Effector memory CD4-positive, alpha-beta T cell (primary cell): ENCODE data around the gene STOML1.
"Not testable (repeated sequence)": the region's sequence is repeated elsewhere in the genome, so short reads cannot be mapped to it uniquely, and the experiment has no call there.

Experiments used
- DNase-seq, 3 donors: peaks; one replicate each; pipeline ENCODE4 v3.0.0-alpha.2; 2020
- H3K27ac ChIP-seq: 2 replicates; pipeline ENCODE4 v1.7.0; 2013; ENCODE audit warnings: mild to moderate bottlenecking, low read length, moderate library complexity; ENCODE audit not compliant: insufficient read depth, poor library complexity, severe bottlenecking
- H3K27me3 ChIP-seq: replicated peaks from 2 replicates; pipeline ENCODE4 v1.7.0; 2013; ENCODE audit warnings: mild to moderate bottlenecking, low read length; ENCODE audit not compliant: insufficient read depth, control insufficient read depth, poor library complexity, severe bottlenecking
- H3K36me3 ChIP-seq: 2 replicates; pipeline ENCODE4 v1.7.0; 2013; ENCODE audit warnings: mild to moderate bottlenecking, low read length, moderate library complexity; ENCODE audit not compliant: control insufficient read depth, insufficient read depth
- H3K4me1 ChIP-seq: 2 replicates; pipeline ENCODE4 v1.7.0; 2013; ENCODE audit warnings: low read length, mild to moderate bottlenecking; ENCODE audit not compliant: control insufficient read depth, insufficient read depth, poor library complexity, severe bottlenecking
- H3K4me3 ChIP-seq: 2 replicates; pipeline ENCODE4 v1.7.0; 2013; ENCODE audit warnings: low read length, low read depth, mild to moderate bottlenecking; ENCODE audit not compliant: insufficient read depth, poor library complexity, severe bottlenecking
- H3K9me3 ChIP-seq: 2 replicates; pipeline ENCODE4 v1.7.0; 2013; ENCODE audit warnings: mild to moderate bottlenecking, low read length, moderate library complexity; ENCODE audit not compliant: control insufficient read depth

STOML1 gene

DNA sequence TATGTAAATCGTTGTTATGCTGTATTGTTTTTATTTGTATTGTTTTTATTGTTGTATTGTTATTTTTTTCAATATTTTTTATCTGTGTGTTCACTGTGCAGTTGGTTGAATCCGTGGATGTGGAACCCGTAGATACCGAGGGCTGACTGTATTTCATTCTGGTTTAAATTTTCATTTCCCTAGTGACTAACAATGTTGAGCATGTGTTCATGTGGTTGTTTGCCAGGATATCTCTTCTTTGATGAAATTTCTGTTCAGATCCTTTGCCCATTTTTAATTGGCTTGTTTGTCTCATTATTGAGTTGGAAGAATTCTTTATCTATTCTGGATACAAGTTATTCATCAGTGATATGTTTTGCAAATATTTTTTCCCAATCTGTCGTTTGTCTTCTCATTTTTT lies 29.7 kb downstream of the STOML1 start:
- Histone ChIP-seq H3K4me3 (no peak overlapping the region), H3K36me3 (no peaks in the 10 kb centered on the region), H3K9me3 (no peaks in the 10 kb centered on the region), H3K4me1 (peaks cover 32% of the 10 kb centered on the region), H3K27me3 (no peaks in the 10 kb centered on the region), H3K27ac (no peak overlapping the region)
- DNase-seq: no peak

DNA sequence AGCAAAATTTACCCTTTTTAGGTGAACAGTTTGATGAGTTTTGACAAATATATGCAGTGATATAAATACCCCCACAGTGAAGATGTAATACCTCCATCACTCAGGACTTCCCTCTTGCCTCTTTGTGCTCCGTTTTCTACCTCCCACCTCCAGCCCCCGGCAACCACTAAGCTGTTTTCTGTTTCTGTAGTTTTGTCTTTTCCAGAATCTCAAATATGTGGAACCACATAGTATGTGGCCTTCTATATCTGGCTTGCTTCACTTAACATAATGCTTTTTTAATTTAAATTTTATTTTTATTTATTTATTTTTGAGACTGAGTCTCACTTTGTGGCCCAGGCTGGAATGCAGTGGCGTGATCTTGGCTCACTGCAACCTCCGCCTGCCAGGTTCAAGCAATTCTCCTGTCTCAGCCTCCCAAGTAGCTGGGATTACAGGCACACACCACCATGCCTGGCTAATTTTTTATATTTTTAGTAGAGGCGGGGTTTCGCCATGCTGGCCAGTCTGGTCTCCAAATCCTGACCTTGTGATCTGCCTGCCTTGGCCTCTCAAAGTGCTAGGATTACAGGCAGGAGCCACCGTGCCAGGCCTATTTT lies 31.5 kb downstream of the STOML1 start:
- H3K27ac ChIP-seq, DNase-seq, H3K9me3 ChIP-seq, H3K27me3 ChIP-seq, H3K36me3 ChIP-seq, H3K4me3 ChIP-seq: not testable (repeated sequence)
- peaks cover 20% of the 10 kb centered on the region for H3K4me1 ChIP-seq

DNA sequence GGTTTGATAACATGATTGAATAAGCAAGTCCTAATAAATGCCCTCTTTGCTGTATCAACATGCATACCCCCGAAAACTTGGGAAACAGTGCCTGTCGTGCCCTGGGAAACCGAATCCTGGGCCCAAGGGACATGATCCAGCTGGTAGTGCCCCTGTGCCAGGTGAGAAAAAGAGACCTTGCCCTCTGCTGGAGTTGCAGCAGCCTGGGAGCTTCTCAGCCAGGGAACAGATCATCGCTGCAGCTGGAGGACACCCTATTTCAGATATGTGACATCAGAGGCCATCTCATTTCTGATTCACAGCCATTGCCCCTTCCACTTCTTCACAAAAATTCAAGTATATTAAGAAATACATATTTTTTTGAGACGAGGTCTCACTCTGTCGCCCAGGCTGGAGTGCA lies 32.3 kb downstream of the STOML1 start:
- Histone ChIP-seq H3K4me3 (no peak overlapping the region), H3K9me3 (no peaks in the 10 kb centered on the region), H3K27ac (no peak overlapping the region), H3K4me1 (peaks cover 12% of the 10 kb centered on the region), H3K27me3 (no peaks in the 10 kb centered on the region), H3K36me3 (no peaks in the 10 kb centered on the region)
- DNase-seq: no peak

DNA sequence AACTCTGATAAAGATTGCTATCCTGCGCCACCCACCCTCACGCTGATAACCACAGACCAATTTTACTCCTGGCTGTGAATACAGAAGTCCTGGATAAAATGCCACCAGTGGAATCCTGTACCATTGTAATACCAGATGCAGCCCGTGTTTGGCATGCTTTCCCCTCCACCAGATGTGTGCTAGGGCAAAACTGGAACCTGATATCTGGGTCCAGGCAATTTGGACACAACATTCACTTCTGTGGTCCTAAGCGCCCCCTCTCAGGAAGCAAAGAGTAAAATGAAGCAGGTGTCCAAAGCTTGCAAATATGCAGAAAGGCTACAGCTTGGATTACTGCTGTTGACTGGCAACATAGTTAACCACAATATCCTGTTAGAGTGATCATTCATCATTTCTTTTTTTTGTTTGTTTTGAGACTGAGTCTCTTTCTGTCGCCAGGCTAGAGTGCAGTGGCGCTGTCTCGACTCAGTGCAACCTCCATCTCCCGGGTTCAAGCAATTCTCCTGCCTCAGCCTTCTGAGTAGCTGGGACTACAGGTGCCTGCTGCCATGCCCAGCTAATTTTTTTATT lies 33.0 kb downstream of the STOML1 start:
- no peaks in the 10 kb centered on the region for H3K27me3 ChIP-seq
- peaks cover 12% of the 10 kb centered on the region for H3K4me1 ChIP-seq
- no peak overlapping the region for H3K4me3 ChIP-seq
- no peaks in the 10 kb centered on the region for H3K9me3 ChIP-seq
- peak overlapping the region; percentile 43 for H3K27ac ChIP-seq
- no peak for DNase-seq
- H3K36me3 ChIP-seq: no peaks in the 10 kb centered on the region

DNA sequence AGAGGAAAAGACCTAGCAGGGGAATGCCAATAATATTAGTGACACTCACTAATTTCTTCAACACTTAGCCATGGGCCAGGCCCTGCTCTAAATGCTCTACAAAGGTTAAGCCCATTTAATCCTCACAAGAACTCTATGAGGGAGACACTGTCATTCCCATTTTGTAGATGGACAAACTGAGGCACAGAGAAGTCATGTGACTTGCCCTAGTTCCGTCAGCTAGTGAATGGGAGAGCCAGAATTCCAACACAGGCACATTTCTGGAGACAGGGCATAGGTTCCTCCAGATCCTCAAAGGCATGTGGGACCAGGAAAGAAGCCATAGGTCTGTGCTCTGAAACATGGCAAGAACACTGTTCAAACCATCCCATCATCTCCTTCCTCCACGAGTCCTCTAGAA lies 34.3 kb downstream of the STOML1 start:
- Histone ChIP-seq H3K4me1 (peaks cover 12% of the 10 kb centered on the region), H3K36me3 (no peaks in the 10 kb centered on the region), H3K27ac (no peak overlapping the region), H3K4me3 (no peak overlapping the region), H3K27me3 (no peaks in the 10 kb centered on the region), H3K9me3 (no peaks in the 10 kb centered on the region)
- no peak for DNase-seq

DNA sequence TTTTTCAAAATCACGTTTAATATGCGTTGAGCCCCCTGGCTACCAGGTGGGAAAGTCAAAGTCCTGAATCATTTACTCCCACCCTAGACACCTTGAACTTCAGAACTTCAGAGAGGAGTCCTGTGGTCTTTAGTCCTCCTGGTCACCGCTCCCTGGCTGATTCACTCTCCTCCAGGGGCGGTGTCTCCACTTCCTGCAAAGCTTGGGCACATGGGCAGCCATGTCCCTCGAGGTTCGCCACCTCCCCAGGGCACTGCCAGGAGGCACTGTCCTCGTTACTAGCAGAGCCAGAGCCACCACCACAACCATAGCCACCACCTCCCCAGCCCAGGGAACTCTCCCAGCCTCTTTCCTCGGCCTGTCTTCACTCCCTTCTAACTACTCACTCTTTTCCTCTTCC lies 34.8 kb downstream of the STOML1 start:
- Histone ChIP-seq H3K4me3 (no peak overlapping the region), H3K36me3 (no peaks in the 10 kb centered on the region), H3K9me3 (no peaks in the 10 kb centered on the region), H3K27ac (no peak overlapping the region), H3K4me1 (peaks cover 12% of the 10 kb centered on the region), H3K27me3 (no peaks in the 10 kb centered on the region)
- DNase-seq: no peak

DNA sequence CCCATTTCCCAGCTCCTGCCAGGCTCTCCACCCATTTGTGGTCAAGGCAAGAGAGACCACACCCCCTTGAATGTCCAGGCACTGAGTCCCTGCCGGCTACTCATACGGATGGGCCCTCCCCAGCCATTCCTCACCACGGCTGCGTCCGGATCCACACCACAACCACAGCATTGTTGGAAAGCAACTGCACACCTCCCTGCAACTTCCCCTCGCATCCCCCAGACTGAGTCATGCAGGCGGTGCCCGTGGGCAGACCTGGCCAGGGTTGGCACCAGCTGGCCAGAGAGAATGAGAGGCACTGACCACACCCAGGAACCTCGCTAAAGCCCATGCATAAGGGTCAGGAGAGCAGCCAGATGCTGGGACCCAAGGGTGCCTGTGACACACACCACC lies 35.4 kb downstream of the STOML1 start:
- no peak for DNase-seq
- H3K4me3 ChIP-seq: no peak overlapping the region
- no peaks in the 10 kb centered on the region for H3K27me3 ChIP-seq
- no peaks in the 10 kb centered on the region for H3K36me3 ChIP-seq
- H3K9me3 ChIP-seq: no peaks in the 10 kb centered on the region
- no peak overlapping the region for H3K27ac ChIP-seq
- peaks cover 12% of the 10 kb centered on the region for H3K4me1 ChIP-seq

DNA sequence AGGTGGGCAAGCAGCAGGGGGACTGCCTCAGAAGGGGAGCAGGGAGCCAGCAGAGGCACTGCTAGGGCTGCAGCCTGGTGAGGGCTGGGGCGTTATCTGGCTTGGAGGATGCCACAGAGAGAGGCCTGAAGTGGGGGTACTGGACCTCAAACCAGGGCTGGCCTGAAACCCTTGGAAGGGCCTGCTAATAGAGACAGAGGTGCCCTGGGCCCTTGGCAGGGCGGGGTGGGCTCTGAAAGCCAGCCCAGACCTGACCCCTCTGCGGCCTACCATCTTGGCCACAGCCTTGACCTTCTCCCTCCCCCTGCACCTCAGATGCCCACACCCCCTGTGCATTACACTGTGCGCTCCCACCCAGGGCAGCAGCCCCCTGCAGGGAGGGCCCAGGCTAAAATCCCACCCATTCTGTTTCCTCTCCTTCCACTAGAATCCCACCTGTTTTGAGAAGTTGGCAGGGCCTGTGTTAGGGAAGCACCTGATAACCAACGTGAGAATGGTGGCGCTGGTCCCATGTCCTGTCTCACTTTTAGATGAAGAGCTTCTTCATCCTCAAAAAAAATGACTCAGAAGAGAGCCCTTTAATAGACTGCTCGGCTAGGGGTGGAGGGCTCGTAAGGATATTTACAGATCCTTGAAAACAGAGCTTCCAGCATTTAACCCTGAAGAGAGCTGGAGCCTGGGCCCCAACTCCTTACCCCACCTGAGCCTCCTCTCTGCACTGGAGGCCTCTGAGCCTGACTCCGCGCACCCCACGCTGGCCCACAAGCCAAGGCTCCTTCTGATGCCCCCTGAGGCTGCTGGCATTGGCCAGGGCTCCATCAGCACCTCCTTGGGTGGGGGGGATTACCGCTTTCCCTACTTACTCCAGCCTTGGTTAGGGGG lies 36.0 kb downstream of the STOML1 start:
- no peaks in the 10 kb centered on the region for H3K27me3 ChIP-seq

DNA sequence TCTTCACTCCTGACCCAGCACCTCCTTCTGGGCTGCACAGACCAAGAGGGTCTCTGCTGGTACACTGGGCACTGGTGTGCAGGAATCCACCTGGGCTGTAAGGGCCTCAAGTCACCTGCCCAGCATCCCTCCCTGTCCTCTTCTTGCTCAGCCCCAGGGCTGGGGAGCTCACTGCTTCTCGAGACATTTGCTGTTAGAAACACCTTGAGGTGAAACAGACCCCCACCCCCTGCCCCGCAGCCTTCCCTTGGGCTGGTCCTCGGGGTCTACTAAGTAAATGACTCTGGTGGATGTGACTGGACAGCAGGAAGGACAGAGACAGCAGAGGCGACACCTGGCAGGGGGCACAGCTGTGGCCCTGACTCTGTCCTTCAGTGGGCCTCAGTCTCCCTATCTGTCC lies 36.8 kb downstream of the STOML1 start:
- Histone ChIP-seq H3K4me3 (no peak overlapping the region), H3K36me3 (no peaks in the 10 kb centered on the region), H3K27ac (no peak overlapping the region), H3K27me3 (no peaks in the 10 kb centered on the region), H3K9me3 (no peaks in the 10 kb centered on the region), H3K4me1 (peaks cover 12% of the 10 kb centered on the region)
- no peak for DNase-seq

More for the DNA sequence above, 36.0 kb downstream of the STOML1 start:
- Histone ChIP-seq H3K4me1 (peaks cover 12% of the 10 kb centered on the region), H3K9me3 (no peaks in the 10 kb centered on the region), H3K36me3 (no peaks in the 10 kb centered on the region), H3K4me3 (no peak overlapping the region), H3K27ac (no peak overlapping the region)
- no peak for DNase-seq
